DLD1 (cell line): ENCODE data around the gene FLRT1.

Source experiments
- in situ Hi-C: cut with HindIII; loops from 2 replicates; pipeline ENCODE4 v1.10.0; 2017; ENCODE audit warnings: low sequenced_read_pairs

FLRT1 gene

GRCh38 chr11:64004590-64004984 lies 31.1 kb upstream of the FLRT1 start:
- in situ Hi-C loops = loop anchor here (10.0 kb wide), 2 partner anchors 50 to 130 kb away; no protein-coding TSS in a partner anchor

DNA sequence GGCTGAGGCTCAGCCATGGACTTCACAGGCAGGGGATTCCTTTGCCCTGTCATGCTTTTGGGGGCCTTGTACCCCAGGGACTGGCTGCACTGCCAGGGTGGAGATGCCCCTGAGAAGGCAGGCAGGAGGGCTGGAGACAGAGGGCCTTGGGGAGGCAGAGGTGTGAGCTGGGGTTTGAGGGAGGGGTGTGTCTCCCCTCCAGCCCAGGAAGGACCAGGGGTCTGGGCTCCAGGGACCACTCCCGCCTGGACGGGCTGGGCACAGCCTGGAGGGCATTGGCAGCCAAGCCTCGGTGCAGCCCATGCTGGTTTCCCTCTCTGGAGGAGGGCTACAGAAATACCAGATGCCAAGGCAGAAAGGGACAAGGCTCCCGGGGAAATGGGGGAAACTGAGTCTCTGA lies 30.0 kb upstream of the FLRT1 start:
- in situ Hi-C loops = loop anchor here (5.0 to 10.0 kb wide), 3 partner anchors 51 to 129 kb away; no protein-coding TSS in a partner anchor

DNA sequence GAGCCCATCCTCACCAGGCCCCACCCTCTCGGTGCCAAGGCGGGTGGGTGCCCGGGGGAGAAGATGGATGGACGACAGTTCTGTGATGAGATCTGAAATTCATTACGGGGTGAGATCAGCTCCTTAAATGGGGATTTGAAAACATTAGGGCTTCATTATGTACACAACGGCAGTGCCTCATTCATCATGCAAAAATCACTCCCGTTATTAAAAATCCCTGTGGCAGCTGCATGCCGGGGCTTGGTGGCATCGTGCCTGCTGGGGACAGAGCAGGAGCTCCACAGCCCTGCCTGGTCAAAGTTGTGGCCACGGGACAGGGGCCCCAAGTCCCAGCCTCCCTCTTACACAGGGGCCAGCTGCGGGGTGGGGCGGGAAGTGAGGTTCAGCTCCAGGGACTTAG lies 29.3 kb upstream of the FLRT1 start:
- in situ Hi-C loops = loop anchor here (5.0 to 10.0 kb wide), 3 partner anchors 52 to 128 kb away; no protein-coding TSS in a partner anchor

- in situ Hi-C loops = loop anchor here (5.0 to 10.0 kb wide), 3 partner anchors 52 to 128 kb away; no protein-coding TSS in a partner anchor
Observed at GRCh38 chr11:64007160-64007628, 28.5 kb upstream of the FLRT1 start.

DNA sequence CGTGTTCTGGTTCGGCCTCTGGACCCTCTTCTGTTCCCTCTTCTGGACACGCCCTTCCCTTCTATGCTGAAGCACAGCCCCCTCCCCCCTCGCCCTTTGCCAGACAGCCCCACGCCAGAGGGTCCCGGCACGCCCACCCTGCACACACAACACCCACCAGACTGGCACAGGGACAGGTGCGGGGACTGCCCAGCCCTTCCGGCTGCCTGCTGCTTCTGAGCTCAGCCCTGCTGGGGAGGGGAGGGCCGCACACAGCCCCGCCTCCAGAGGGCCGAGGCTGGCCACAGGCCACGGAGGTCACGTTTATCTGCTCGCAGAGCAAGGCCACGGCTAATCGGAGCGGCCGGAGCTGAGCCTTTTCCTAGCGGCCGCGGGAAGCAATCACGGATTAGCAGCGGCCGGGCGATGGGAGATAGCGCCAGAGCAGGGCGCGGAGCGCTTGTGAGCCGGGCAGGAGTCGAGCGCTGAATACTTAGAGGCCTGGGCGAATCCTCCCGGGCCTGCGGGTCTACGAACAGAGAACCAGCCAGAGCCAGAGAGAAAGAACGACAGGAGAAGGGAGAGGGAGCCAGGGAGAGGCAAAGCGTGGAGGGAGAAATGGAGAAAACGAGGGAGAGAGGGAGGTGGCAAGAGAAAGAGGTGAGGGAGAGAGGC lies 28.0 kb upstream of the FLRT1 start:
- in situ Hi-C loops = loop anchor here (5.0 to 10.0 kb wide), 3 partner anchors 53 to 127 kb away; no protein-coding TSS in a partner anchor

DNA sequence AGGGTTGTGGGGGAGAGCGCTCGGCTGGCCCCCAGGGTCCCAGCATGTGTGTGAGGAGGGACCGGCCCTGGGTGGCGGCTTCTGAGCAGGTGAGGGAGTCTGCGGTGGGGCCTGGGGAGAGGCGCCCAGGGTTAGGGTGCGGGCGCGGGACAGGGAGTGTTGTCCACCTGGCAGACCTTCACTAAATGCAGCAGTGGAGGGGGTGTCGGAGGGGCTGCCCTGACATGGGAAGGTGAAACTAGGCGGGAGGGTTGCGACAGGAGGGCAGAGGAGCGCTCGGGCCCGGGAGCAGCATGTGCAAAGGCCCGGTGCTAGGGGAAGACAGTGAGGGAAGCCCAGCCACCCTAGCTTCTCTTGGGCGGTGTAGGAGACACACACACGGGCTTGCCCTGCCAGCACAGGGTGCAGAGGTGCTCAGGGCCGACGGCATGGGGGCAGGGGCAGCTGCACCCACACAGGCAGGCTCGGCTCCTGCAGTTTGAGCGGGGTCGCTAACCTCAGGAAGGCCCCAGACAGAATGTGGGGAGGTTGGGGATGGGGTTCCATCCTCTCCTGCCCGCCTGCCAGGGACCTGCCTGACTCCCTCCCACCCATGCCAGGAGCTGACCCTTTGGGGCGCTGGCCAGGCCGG lies 27.3 kb upstream of the FLRT1 start:
- in situ Hi-C loops = loop anchor here (5.0 to 10.0 kb wide), 3 partner anchors 54 to 126 kb away; no protein-coding TSS in a partner anchor

DNA sequence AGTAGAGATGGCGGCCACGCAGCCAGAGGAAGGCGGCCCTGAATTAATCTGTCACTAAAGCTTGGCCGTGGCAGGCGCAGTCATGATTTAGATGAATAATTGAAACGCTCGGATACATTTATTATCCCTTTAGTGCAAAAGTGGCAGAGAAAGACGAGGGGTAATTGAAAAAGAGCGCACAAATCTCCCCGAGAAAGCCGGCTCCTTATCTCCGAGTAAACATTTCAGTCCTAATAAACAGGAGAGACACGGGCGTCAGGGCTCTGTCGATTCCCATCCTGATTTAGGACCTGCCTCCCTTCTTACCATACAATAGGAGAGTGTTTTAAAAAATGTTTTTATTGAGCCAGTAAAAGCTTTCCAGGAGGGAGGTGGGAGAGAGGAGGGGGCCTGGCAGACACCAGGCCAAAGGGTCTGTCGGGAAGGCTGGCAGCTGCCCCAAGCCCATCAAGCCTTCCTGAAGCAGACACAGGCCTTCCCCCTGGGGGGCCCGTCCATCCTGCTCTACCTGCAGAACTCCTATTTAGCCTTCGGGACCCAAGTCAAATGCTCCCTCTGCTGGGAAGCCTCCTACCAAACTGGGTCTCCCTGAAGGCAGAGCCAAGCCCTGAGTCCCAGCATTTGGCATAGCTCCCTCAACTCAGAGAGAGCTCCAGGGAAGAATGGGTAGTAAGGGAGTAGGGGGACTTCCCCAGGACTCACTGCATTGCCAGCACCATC lies 26.7 kb upstream of the FLRT1 start:
- in situ Hi-C loops = loop anchor here (5.0 to 10.0 kb wide), 3 partner anchors 54 to 126 kb away; no protein-coding TSS in a partner anchor

- in situ Hi-C loops = loop anchor here (5.0 to 10.0 kb wide), 3 partner anchors 55 to 125 kb away; no protein-coding TSS in a partner anchor
Observed at GRCh38 chr11:64009710-64010109, 26.0 kb upstream of the FLRT1 start.

DNA sequence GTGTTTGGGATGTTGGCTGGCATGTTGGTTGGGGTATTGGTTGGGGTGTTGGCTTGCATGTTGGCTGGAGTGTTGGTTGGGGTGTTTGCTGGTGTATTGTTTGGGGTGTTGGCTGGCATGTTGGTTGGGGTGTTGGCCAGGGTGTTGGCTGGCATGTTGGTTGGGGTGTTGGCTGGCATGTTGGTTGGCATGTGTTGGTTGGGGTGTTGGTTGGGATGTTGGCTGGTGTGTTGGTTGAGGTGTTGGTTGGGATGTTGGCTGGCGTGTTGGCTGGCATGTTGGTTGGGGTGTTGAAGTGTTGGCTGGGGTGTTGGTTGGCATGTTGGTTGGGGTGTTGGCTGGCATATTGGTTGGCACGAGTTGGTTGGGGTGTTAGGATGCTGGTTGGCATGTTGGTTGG lies 24.9 kb upstream of the FLRT1 start:
- in situ Hi-C loops = no loop called here

GRCh38 chr11:64011371-64011770 lies 24.4 kb upstream of the FLRT1 start:
- in situ Hi-C loops = no loop called here

DNA sequence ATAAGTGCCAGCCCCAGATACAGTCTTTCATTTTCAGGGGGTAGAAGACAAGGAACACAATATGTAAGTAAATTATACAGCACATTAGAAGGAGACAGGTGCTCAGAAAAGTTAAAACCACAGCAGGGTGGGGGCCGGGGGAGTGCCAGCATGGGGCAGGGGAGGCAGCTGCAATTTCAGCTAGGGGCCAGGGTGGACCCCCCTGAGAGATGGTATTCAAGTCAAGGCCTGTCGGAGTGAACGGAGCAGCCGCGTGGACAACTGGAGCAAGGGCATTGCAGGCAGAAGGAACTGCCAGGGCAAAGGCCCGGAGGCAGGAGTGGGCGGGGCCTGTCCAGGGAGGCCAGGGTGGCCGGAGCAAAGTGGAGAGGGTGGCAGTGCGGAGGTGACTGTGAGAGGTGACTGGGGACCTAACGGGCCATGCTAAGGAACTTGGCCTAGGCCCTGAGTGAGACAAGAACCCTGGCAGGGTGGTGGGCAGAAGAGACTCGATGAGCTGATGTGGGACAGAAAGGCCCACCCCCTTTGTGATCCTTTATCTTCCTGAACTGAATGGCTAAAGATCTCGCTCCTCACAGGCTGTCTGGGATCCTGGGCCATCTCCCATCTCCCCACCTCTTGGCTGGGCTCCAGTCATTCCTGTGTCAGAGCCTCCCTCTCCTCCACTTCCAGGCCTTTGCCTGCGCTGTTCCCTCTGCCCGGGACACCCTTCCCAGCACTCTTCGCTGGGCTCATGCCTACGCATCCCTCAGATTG lies 22.4 kb upstream of the FLRT1 start:
- in situ Hi-C loops = no loop called here

DNA sequence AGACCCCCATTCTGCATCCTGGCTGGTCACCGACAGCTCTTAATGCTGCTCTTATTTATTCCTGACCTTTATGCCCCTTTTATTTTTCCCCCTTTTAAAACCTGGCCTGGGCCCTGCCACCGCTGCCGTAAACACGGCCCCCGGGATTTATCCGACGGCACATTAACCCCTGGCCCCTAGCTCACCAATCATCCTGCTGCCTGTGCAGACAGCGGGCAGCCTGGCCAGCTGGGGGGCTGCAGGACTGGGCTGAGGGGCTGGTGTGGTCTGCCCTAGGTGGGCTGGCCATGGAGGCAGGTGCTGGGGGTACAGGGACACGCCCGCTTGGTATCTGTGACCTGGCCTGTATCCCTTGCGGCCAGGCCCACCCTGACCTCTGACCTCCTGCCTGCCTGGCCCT lies 21.4 kb upstream of the FLRT1 start:
- in situ Hi-C loops = no loop called here

- in situ Hi-C loops = no loop called here
Observed at GRCh38 chr11:64015510-64015909, 20.2 kb upstream of the FLRT1 start.

DNA sequence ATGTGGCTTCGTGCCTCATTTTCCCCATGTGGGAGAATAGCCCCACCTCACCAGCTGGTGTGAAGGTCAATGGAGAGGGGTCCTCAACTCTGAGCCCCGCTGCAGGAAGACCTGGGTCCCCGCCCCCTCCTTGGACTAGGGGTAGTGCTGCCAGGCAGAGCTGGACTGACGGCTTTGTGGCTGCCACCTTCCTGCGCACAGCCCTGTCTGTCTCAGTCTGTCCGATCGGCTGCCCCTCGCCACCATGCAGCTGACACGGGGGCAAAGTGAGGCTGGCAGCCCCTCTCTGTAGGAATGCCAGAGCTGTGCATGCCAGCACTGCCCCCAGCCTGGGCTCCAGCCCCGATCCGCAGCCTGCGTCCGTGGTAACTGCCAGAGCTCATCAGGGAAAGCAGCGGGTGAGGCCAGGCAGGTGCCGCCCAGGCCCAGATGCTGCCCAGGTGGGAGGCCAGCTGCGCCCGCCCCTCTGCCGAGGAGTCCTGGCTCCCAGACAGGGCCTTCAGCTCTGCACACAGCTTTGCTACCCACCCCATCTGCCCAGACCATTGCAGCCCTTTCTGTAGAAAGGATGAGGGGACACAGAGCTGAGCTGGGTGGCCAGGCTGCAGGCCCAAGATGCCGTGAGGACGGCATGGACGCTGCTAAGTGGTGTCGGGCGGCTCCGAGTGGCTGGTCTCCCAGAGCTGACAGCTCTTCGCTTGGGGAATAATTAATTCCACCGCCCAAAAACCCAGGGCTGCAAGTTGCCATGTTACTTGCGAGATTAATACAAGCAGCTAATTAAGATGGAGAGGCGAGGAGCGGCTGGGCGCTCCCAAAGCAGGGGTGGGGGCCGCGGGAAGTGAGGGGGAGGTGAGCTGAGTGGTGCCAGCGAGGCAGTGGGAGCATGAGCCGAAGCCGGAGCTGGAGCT lies 19.5 kb upstream of the FLRT1 start:
- in situ Hi-C loops = no loop called here

DNA sequence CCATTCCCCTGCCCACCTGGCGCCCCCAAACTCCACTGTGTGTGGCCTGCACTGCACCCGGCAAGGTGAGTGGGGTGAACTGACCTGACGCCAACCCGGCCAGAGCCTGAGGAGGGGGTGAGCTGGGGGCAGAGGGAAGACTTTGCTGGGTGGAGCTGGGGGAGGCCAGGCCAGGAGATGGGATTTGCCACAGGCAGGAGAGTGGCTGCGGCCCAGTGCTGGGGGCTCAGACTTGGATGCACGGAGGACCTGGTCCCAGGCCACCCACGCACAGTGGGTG lies 17.8 kb upstream of the FLRT1 start:
- in situ Hi-C loops = no loop called here

DNA sequence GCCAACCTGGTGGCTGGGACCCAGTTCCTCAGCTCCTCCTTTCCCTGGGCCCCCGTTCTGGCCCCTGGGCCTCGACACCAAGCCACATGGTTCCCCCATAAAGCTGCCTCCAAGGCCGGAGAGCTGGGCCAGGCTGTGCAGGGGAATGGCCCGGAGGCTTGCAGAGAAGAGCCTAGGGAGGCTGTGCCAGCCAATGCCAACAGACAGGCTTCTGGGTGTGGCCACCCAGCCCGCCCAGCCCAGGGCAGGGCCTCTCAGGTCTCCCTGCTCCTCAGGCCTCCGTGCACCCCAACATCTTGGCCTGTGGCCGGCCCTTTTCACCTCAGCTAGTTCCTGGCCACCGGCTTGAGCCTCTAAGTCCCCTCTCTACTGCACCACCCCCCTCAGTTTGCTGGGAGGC lies 17.4 kb upstream of the FLRT1 start:
- in situ Hi-C loops = no loop called here

GRCh38 chr11:64019106-64020037 lies 16.4 kb upstream of the FLRT1 start:
- in situ Hi-C loops = no loop called here

DNA sequence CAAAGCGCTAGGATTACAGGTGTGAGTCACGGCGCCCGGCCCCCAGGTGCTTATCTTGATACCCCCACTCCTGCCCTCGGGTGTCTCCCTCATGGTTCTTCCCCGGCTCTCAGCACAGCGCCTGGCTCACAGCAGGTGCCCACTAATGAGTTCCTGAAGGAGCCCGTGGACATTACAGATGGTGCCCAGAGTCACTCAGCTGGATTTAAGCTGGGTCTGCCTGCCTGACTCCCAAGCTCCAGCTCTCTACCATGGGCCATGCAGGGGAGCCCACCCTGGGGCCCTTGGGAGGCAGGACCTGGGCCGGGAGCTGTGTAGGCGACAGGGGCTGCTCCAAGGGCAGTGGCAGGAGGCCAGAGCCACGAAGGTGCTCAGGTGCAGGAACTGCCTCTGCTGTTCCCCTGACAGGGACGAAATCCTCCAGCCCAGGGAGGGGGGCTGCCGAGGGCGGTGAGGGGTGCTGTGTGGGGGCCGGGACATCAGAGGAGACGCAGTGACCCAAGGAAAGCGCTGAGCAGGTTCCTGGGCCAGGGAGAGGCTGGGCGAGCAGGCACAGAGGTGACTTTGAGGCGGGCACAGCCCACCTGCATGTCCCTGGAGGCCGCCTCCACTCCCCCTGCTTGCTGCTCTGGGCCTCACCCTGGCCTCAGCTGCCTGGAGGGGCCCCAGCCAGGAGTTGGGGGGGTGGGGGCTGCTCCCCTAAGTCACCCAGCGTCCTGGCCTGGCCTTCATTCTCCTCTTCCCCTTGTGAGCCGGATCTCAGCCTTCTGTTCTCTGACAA lies 14.6 kb upstream of the FLRT1 start:
- in situ Hi-C loops = no loop called here
